Measurements from ENCODE around the gene TRIM17.

The TRIM17 gene

DNA sequence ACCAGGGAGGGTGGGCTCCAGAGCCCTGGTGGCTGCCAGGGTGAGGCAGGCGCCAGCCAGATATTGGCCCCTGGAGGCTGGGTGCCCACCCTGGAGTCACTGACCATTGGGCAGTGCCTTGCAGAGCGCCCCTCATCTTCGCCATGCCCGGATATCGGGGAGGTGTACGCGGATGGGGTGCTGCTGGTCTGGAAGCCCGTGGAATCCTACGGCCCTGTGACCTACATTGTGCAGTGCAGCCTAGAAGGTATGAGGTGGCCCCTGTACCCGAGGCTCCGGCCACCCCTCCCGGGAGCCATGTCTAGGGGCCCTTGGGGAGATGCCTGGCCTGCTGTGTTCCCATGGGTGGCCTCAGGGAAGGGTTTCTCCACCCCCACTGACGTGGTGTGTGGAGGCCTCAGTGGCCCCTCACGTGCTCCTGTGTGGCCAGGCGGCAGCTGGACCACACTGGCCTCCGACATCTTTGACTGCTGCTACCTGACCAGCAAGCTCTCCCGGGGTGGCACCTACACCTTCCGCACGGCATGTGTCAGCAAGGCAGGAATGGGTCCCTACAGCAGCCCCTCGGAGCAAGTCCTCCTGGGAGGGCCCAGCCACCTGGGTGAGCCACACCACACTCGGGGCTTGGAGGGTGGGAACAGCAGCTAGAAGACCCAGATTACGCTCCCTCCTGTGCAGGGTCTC, 40.9 kb downstream of the TRIM17 start:
- Histone ChIP-seq H3K36me3 (ENCODE audit: insufficient read depth, insufficient read length, low read length) (no peaks in the 10 kb centered on the region), H3K9ac (ENCODE audit: insufficient read length, low read depth) (no peak overlapping the region), H3K27me3 (ENCODE audit: insufficient read depth, insufficient read length) (peaks cover 24% of the 10 kb centered on the region), H3K4me3 (ENCODE audit: insufficient read length, low read depth) (no peak overlapping the region), H3K4me1 (ENCODE audit: insufficient read depth, insufficient read length) (peaks cover 30% of the 10 kb centered on the region), H3K9me3 (ENCODE audit: insufficient read depth, low read length) (no peaks in the 10 kb centered on the region)
- no peak for DNase-seq (ENCODE audit: low read depth, low spot score)
- TF ChIP-seq ZNF274 (IDR thresholded peaks at IDR 0.05; ENCODE audit: low read depth, low read length): no peak
- no peak for TF ChIP-seq YY1 (IDR thresholded peaks at IDR 0.05; ENCODE audit: insufficient read depth, insufficient read length)
- TF ChIP-seq SUZ12 (IDR thresholded peaks at IDR 0.05; ENCODE audit: extremely low read depth, insufficient read depth, insufficient read length): no peak

DNA sequence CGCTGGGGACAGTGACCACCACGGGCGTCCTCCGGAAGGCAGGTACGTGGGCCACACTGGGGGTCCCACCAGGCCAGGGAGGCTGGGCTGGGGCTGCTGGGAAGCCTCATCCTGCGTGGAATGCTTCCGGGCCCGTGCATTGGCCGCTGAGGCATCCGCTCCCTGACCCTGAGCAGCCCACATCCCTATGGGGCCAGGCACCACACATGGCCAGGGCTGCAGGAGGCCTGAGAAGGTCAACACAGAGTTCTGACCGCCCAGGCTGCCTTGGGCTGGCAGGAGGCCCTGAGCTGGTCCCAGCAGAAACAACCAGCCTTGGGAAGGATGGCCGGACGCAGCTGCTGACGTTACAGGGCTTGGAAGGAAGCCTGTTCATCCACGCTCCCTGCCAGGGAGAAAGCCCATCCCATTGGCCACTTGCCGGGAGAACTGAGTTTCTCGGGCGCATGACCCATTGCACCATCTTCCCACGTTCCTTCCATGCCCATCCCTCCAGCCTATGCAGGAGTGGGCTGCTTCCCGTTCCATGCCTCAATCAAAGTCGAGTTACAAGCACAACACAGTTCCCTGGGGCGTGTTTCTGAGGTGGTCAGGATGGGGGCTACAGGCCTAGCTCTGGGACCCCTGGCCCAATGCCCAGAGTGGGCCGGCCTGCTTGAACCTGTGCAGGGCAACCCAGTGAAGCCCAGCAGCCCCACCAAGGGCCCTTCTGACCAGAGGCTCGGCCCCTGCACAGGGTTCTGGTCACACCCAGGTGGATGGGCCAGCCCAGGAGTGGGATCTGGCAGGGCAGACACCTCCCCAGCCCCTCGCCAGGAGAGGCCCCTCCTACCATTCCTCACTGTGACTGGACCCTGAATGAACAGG, 41.7 kb downstream of the TRIM17 start:
- DNase-seq (ENCODE audit: low read depth, low spot score): no peak
- Histone ChIP-seq H3K9ac (ENCODE audit: insufficient read length, low read depth) (no peak overlapping the region), H3K4me1 (ENCODE audit: insufficient read depth, insufficient read length) (peaks cover 38% of the 10 kb centered on the region), H3K4me3 (ENCODE audit: insufficient read length, low read depth) (no peak overlapping the region), H3K9me3 (ENCODE audit: insufficient read depth, low read length) (no peaks in the 10 kb centered on the region), H3K36me3 (ENCODE audit: insufficient read depth, insufficient read length, low read length) (no peaks in the 10 kb centered on the region), H3K27me3 (ENCODE audit: insufficient read depth, insufficient read length) (peaks cover 18% of the 10 kb centered on the region)
- no peak for TF ChIP-seq SUZ12 (IDR thresholded peaks at IDR 0.05; ENCODE audit: extremely low read depth, insufficient read depth, insufficient read length)
- TF ChIP-seq YY1 (IDR thresholded peaks at IDR 0.05; ENCODE audit: insufficient read depth, insufficient read length): no peak
- TF ChIP-seq ZNF274 (IDR thresholded peaks at IDR 0.05; ENCODE audit: low read depth, low read length): no peak

DNA sequence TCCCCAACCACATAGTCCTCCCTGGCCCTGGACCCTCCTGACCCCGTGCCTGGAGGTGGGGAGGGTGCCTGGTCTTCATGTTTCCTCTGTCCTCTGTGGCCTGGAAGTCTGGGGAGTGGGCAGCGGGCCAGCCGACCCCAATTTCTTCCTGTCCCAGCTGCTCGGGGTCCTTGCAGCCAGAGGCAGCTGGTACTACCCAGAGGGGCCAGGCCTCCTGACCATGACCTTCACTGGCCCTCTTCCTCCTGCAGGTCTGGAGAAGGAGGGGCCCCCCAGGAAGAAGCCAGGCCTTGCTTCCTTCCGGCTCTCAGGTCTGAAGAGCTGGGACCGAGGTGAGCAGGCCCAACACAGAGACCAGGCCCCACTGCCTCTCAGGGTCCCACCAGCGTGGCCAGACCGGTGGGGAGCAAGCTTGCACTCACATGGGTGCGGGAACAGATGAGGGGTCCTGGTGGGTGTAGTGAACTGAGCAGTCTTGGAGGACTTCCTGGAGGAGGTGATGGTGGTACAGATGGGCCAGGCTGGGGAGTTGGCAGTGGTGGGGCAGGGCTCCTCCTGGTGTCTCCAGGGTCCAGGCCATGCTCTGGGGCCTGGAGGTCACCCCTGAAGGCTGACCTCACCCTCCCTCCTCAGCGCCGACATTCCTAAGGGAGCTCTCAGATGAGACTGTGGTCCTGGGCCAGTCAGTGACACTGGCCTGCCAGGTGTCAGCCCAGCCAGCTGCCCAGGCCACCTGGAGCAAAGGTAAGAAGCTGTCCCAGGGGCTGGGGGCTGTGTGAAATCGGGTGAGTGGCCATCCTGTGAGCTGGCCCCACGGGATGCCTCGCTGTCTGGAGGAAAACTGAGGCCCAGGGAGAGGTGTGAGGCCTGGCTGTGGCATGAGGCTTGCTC, 42.7 kb downstream of the TRIM17 start:
- TF ChIP-seq YY1 (IDR thresholded peaks at IDR 0.05; ENCODE audit: insufficient read depth, insufficient read length) (no peak), SUZ12 (IDR thresholded peaks at IDR 0.05; ENCODE audit: extremely low read depth, insufficient read depth, insufficient read length) (no peak), ZNF274 (IDR thresholded peaks at IDR 0.05; ENCODE audit: low read depth, low read length) (no peak)

DNA sequence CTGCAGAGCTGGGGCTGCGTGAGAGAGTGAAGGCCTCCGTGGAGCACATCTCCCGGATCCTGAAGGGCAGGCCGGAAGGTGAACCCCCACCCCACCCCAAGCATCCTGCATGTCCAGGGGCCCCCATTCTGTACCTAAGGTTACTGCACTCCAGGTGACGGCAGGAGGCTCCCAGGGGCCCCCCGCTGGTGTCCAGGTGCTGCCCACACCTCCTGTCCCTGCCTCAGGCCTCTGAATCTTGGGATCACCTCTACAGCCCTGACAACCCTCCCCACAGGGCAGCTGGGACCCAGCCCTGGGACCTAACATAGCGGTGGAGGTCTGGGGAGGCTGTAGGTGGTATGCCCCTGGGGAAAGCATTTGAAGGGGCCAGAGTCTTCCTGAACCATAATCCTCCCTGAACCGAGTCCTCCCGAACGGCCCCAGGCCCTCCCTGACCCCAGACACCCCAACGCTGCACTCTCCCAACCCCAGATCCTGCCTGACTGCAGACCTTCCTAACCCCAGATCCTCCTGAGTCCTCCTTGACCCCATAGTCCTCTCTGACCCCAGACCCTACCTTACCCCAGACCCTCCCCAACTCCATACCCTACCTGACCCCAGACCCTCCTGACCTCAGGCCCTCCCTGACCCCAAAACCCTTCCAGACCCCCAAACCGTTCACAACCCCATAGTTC, 43.5 kb downstream of the TRIM17 start:
- H3K4me3 ChIP-seq (ENCODE audit: insufficient read length, low read depth): no peak overlapping the region
- peaks cover 5% of the 10 kb centered on the region for H3K27me3 ChIP-seq (ENCODE audit: insufficient read depth, insufficient read length)
- no peak for TF ChIP-seq ZNF274 (IDR thresholded peaks at IDR 0.05; ENCODE audit: low read depth, low read length)
- TF ChIP-seq SUZ12 (IDR thresholded peaks at IDR 0.05; ENCODE audit: extremely low read depth, insufficient read depth, insufficient read length): no peak
- TF ChIP-seq YY1 (IDR thresholded peaks at IDR 0.05; ENCODE audit: insufficient read depth, insufficient read length): no peak
- DNase-seq (ENCODE audit: low read depth, low spot score): no peak
- H3K9ac ChIP-seq (ENCODE audit: insufficient read length, low read depth): no peak overlapping the region
- H3K36me3 ChIP-seq (ENCODE audit: insufficient read depth, insufficient read length, low read length): no peaks in the 10 kb centered on the region
- H3K9me3 ChIP-seq (ENCODE audit: insufficient read depth, low read length): no peaks in the 10 kb centered on the region
- H3K4me1 ChIP-seq (ENCODE audit: insufficient read depth, insufficient read length): peaks cover 46% of the 10 kb centered on the region

More for the DNA sequence above, 42.7 kb downstream of the TRIM17 start:
- H3K27me3 ChIP-seq (ENCODE audit: insufficient read depth, insufficient read length): peaks cover 8% of the 10 kb centered on the region
- H3K4me3 ChIP-seq (ENCODE audit: insufficient read length, low read depth): no peak overlapping the region
- DNase-seq (ENCODE audit: low read depth, low spot score): no peak
- H3K9ac ChIP-seq (ENCODE audit: insufficient read length, low read depth): no peak overlapping the region
- H3K9me3 ChIP-seq (ENCODE audit: insufficient read depth, low read length): no peaks in the 10 kb centered on the region
- H3K36me3 ChIP-seq (ENCODE audit: insufficient read depth, insufficient read length, low read length): no peaks in the 10 kb centered on the region
- peaks cover 39% of the 10 kb centered on the region for H3K4me1 ChIP-seq (ENCODE audit: insufficient read depth, insufficient read length)

DNA sequence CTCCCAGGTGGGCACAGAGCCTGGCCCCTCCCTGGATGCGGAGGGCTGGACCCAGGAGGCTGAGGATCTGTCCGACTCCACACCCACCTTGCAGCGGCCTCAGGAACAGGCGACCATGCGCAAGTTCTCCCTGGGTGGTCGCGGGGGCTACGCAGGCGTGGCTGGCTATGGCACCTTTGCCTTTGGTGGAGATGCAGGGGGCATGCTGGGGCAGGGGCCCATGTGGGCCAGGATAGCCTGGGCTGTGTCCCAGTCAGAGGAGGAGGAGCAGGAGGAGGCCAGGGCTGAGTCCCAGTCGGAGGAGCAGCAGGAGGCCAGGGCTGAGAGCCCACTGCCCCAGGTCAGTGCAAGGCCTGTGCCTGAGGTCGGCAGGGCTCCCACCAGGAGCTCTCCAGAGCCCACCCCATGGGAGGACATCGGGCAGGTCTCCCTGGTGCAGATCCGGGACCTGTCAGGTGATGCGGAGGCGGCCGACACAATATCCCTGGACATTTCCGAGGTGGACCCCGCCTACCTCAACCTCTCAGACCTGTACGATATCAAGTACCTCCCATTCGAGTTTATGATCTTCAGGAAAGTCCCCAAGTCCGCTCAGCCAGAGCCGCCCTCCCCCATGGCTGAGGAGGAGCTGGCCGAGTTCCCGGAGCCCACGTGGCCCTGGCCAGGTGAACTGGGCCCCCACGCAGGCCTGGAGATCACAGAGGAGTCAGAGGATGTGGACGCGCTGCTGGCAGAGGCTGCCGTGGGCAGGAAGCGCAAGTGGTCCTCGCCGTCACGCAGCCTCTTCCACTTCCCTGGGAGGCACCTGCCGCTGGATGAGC, 44.3 kb downstream of the TRIM17 start:
- no peak for DNase-seq (ENCODE audit: low read depth, low spot score)
- Histone ChIP-seq H3K9ac (ENCODE audit: insufficient read length, low read depth) (peak overlapping the region; percentile 51), H3K36me3 (ENCODE audit: insufficient read depth, insufficient read length, low read length) (no peaks in the 10 kb centered on the region), H3K4me1 (ENCODE audit: insufficient read depth, insufficient read length) (peaks cover 46% of the 10 kb centered on the region), H3K4me3 (ENCODE audit: insufficient read length, low read depth) (no peak overlapping the region), H3K9me3 (ENCODE audit: insufficient read depth, low read length) (no peaks in the 10 kb centered on the region), H3K27me3 (ENCODE audit: insufficient read depth, insufficient read length) (peaks cover under 1% of the 10 kb centered on the region)
- TF ChIP-seq YY1 (IDR thresholded peaks at IDR 0.05; ENCODE audit: insufficient read depth, insufficient read length) (no peak), SUZ12 (IDR thresholded peaks at IDR 0.05; ENCODE audit: extremely low read depth, insufficient read depth, insufficient read length) (no peak), ZNF274 (IDR thresholded peaks at IDR 0.05; ENCODE audit: low read depth, low read length) (no peak)

DNA sequence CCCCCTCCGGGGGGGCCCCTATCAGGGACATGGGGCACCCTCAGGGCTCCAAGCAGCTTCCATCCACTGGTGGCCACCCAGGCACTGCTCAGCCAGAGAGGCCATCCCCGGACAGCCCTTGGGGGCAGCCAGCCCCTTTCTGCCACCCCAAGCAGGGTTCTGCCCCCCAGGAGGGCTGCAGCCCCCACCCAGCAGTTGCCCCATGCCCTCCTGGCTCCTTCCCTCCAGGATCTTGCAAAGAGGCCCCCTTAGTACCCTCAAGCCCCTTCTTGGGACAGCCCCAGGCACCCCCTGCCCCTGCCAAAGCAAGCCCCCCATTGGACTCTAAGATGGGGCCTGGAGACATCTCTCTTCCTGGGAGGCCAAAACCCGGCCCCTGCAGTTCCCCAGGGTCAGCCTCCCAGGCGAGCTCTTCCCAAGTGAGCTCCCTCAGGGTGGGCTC, 44.9 kb downstream of the TRIM17 start:
- Histone ChIP-seq H3K36me3 (ENCODE audit: insufficient read depth, insufficient read length, low read length) (no peaks in the 10 kb centered on the region), H3K27me3 (ENCODE audit: insufficient read depth, insufficient read length) (no peaks in the 10 kb centered on the region), H3K9ac (ENCODE audit: insufficient read length, low read depth) (peak overlapping the region; percentile 51), H3K9me3 (ENCODE audit: insufficient read depth, low read length) (no peaks in the 10 kb centered on the region), H3K4me1 (ENCODE audit: insufficient read depth, insufficient read length) (peaks cover 45% of the 10 kb centered on the region), H3K4me3 (ENCODE audit: insufficient read length, low read depth) (no peak overlapping the region)
- no peak for TF ChIP-seq SUZ12 (IDR thresholded peaks at IDR 0.05; ENCODE audit: extremely low read depth, insufficient read depth, insufficient read length)
- TF ChIP-seq YY1 (IDR thresholded peaks at IDR 0.05; ENCODE audit: insufficient read depth, insufficient read length): no peak
- no peak for TF ChIP-seq ZNF274 (IDR thresholded peaks at IDR 0.05; ENCODE audit: low read depth, low read length)
- DNase-seq (ENCODE audit: low read depth, low spot score): no peak
